Sigmoid colon (tissue), 7 donors: ENCODE results near the gene INCENP. TPM values are rescaled to one million over a fixed set of nuclear protein-coding genes. Genes with fewer than 3 reads are reported as not detected.

Experiments
- DNase-seq: peaks from one replicate; pipeline ENCODE4 v3.0.0-alpha.2; 2019
- H3K27ac ChIP-seq, 4 donors: fragments of 200-600 bp; sonication (generic); one replicate each; pipeline ENCODE4 v1.5.1; 2016 to 2019; ENCODE audit warnings: mild to moderate bottlenecking in 1 of 4
- H3K27me3 ChIP-seq, 3 donors: fragments of 200-600 bp; sonication (generic); one replicate each; pipeline ENCODE4 v1.5.1; 2019; ENCODE audit warnings: mild to moderate bottlenecking in 1 of 3
- H3K36me3 ChIP-seq, 4 donors: fragments of 200-600 bp; sonication (generic); one replicate each; pipeline ENCODE4 v1.5.1; 2016 to 2019
- H3K4me1 ChIP-seq, 4 donors: fragments of 200-600 bp; sonication (generic); one replicate each; pipeline ENCODE4 v1.5.1; 2017 to 2019
- H3K4me3 ChIP-seq, 4 donors: fragments of 200-600 bp; sonication (generic); one replicate each; pipeline ENCODE4 v1.5.1; 2017 to 2019; ENCODE audit warnings: mild to moderate bottlenecking in 2 of 4, moderate library complexity in 1 of 4
- H3K9me3 ChIP-seq, 4 donors: fragments of 200-600 bp in 3 of 4; sonication (generic) in 3 of 4; one replicate each; pipeline versions ENCODE4 v1.5.1 to v1.6.1; 2013 to 2019
- EP300 ChIP-seq, 4 donors: sonication (generic); formaldehyde crosslinking; IDR thresholded peaks; one replicate each; pipeline ENCODE4 v1.6.1; 2017; ENCODE audit warnings: antibody characterized with exemption in 4 of 4
- POLR2A ChIP-seq, 2 donors: fragments of 450-650 bp; IDR thresholded peaks; one replicate each; pipeline ENCODE4 v1.6.1; 2016; ENCODE audit warnings: antibody characterized with exemption in 2 of 2, mild to moderate bottlenecking in 2 of 2, moderate library complexity in 2 of 2
- POLR2AphosphoS5 ChIP-seq, 4 donors: sonication (generic); formaldehyde crosslinking; IDR thresholded peaks; one replicate each; pipeline ENCODE4 v1.6.1; 2017; ENCODE audit warnings: antibody characterized with exemption in 4 of 4
- WGBS, 2 donors: extraction: QIAGEN DNeasy Blood & Tissue Kit; methylation state at CpG; one replicate each; pipeline ENCODE4 v1.1.7; 2013; 5-methylcytosine and 5-hydroxymethylcytosine counted together
- intact Hi-C: fragments of 100-400 bp; cut with DNase I; formaldehyde crosslinking; loops from one replicate; pipeline ENCODE4 v1.15.1; 2023
- polyA plus RNA-seq, 3 donors: library from polyadenylated mRNA; stranded (reverse); fragments of 200-250 nt; gene quantifications; one replicate each; pipeline ENCODE4 v1.2.3, GENCODE V29; 2013
- total RNA-seq, 4 donors: library from RNA; depleted of rRNA; stranded (reverse); fragments of >200 nt; gene quantifications; one replicate each; pipeline ENCODE4 v1.1.0, GENCODE V29; 2016
- TF ChIP-seq, protein P1 (sequence below), 4 experiments: fragments of 450-650 bp in 3 of 4; fragments of 200-600 bp in 1 of 4; IDR thresholded peaks; one replicate each; pipeline ENCODE4 v1.5.1; 2016 to 2019; ENCODE audit warnings: antibody characterized with exemption in 4 of 4, mild to moderate bottlenecking in 3 of 4, moderate library complexity in 2 of 4
- donor health status: healthy with polysubstance abuse.
- donor health status: Bipolar disorder and iron deficiency.
- donor health status: healthy.

The INCENP gene
- total and polyA plus RNA-seq, 7 donors = 4.2 to 25.3 (median 8.9) TPM

- Histone ChIP-seq H3K4me1 (no peaks in the 10 kb centered on the region), H3K4me3 (no peak overlapping the region), H3K9me3 (peaks cover 0 to 3% (median 0%) of the 10 kb centered on the region in 4 donors), H3K27ac (no peak overlapping the region), H3K27me3 (no peaks in the 10 kb centered on the region), H3K36me3 (no peaks in the 10 kb centered on the region)
- 82 to 92% methylated on average over 1 of the region's 1 CpG for WGBS, 2 donors
- intact Hi-C loops = no loop called here
- TF ChIP-seq, protein P1, sequence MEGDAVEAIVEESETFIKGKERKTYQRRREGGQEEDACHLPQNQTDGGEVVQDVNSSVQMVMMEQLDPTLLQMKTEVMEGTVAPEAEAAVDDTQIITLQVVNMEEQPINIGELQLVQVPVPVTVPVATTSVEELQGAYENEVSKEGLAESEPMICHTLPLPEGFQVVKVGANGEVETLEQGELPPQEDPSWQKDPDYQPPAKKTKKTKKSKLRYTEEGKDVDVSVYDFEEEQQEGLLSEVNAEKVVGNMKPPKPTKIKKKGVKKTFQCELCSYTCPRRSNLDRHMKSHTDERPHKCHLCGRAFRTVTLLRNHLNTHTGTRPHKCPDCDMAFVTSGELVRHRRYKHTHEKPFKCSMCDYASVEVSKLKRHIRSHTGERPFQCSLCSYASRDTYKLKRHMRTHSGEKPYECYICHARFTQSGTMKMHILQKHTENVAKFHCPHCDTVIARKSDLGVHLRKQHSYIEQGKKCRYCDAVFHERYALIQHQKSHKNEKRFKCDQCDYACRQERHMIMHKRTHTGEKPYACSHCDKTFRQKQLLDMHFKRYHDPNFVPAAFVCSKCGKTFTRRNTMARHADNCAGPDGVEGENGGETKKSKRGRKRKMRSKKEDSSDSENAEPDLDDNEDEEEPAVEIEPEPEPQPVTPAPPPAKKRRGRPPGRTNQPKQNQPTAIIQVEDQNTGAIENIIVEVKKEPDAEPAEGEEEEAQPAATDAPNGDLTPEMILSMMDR (IDR thresholded peaks at IDR 0.05) = no peak
- no peak for TF ChIP-seq EP300 (IDR thresholded peaks at IDR 0.05)
- TF ChIP-seq POLR2A (IDR thresholded peaks at IDR 0.05) = no peak
- TF ChIP-seq POLR2AphosphoS5 (IDR thresholded peaks at IDR 0.05) = no peak
- DNase-seq = no peak
Measured at GRCh38 chr11:62087694-62088093, 36.1 kb upstream of the INCENP start.

- 24 to 58% methylated on average over 1 of the region's 1 CpG for WGBS, 2 donors
- H3K4me3 ChIP-seq = no peak overlapping the region
- intact Hi-C loops = no loop called here
- peaks cover 0 to 3% (median 0%) of the 10 kb centered on the region in 4 donors for H3K9me3 ChIP-seq
- DNase-seq = no peak
- H3K27me3 ChIP-seq = no peaks in the 10 kb centered on the region
- TF ChIP-seq EP300 (IDR thresholded peaks at IDR 0.05) (no peak), POLR2AphosphoS5 (IDR thresholded peaks at IDR 0.05) (no peak)
- TF ChIP-seq, protein P1 (IDR thresholded peaks at IDR 0.05) = no peak
- no peaks in the 10 kb centered on the region for H3K36me3 ChIP-seq
- no peak overlapping the region for H3K27ac ChIP-seq
- H3K4me1 ChIP-seq = no peaks in the 10 kb centered on the region
Measured at GRCh38 chr11:62088331-62088933, 35.4 kb upstream of the INCENP start.

DNA sequence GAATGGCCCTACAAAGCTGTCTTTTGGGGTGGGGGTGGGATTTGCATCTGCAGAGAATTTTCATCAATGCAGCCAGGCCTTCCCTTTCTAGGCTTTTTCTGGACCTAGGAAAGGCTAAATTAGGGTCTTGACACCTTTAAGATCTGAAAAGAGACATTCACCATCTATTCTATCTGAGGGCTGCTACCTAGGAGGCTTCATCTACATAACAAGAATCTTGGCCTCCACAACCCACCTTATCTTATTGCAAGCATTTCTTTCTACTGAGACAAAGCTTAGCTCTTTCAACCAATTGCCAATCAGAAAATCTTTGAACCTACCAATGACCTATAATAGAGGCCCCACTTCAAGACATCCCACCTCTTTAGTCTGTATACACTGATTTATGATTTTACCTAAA is 20.7 kb upstream of the INCENP start:
- Histone ChIP-seq H3K4me3 (no peak overlapping the region), H3K36me3 (no peaks in the 10 kb centered on the region), H3K4me1 (peaks cover 0 to 27% (median 22%) of the 10 kb centered on the region in 4 donors), H3K27me3 (no peaks in the 10 kb centered on the region), H3K27ac (peak overlapping the region in 1 of 4 donors; percentile 73), H3K9me3 (no peaks in the 10 kb centered on the region)
- intact Hi-C loops = no loop called here
- TF ChIP-seq, protein P1 (IDR thresholded peaks at IDR 0.05) = no peak
- TF ChIP-seq EP300 (IDR thresholded peaks at IDR 0.05) (no peak), POLR2AphosphoS5 (IDR thresholded peaks at IDR 0.05) (no peak), POLR2A (IDR thresholded peaks at IDR 0.05) (no peak)
- DNase-seq = no peak

DNA sequence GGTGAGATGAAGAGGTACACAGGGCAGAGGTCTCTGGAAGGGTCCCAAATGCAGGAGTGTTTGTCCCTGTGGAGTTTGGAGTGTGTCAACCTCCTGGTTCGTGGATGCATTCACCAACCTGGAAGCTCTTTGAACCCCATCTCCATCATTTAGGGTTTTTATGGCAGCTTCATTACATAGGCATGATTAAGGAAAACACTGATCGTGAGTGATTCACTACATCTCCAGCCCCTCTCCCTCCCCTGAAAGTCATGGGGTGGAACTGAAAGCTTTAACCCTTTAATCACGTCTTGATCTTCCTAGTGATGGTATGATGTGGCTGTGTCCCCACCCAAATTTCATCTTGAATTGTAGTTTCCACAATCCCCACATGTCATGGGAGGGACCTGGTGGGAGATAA is 19.8 kb upstream of the INCENP start:
- intact Hi-C loops = no loop called here
- H3K27ac ChIP-seq = peak overlapping the region in 3 of 4 donors; percentile 66 to 73 (median 68)
- WGBS, 2 donors = 40 to 58% methylated on average over 3 of the region's 3 CpGs

More for the DNA sequence above, 19.8 kb upstream of the INCENP start:
- TF ChIP-seq EP300 (IDR thresholded peaks at IDR 0.05) (no peak), POLR2AphosphoS5 (IDR thresholded peaks at IDR 0.05) (no peak), POLR2A (IDR thresholded peaks at IDR 0.05) (no peak)
- TF ChIP-seq, protein P1 (IDR thresholded peaks at IDR 0.05) = no peak
- no peaks in the 10 kb centered on the region for H3K9me3 ChIP-seq
- no peaks in the 10 kb centered on the region for H3K36me3 ChIP-seq
- no peak overlapping the region for H3K4me3 ChIP-seq
- peaks cover 0 to 29% (median 23%) of the 10 kb centered on the region in 4 donors for H3K4me1 ChIP-seq
- no peak for DNase-seq
- H3K27me3 ChIP-seq = no peaks in the 10 kb centered on the region
